GM12878 (cell line): ENCODE results near the gene MRNIP. TPM values are rescaled to one million over a fixed set of nuclear protein-coding genes. Genes with fewer than 3 reads are reported as not detected.

Source experiments
- ATAC-seq: fragments of 200-7000 bp; cut with Tn5 transposase; 3 replicates; pipeline ENCODE4 v1.9.1; 2020; ENCODE audit warnings: mild to moderate bottlenecking, moderate library complexity
- BruUV-seq: library from RNA; stranded (reverse); fragments of 400-500 nt; replicated peaks from 2 replicates; lab custom pipeline; 2021; lab: Mats Ljungman, UMichigan
- CTCF ChIA-PET: fragments of 300-600 bp; sonication (Branson Sonifier 250); formaldehyde crosslinking; extraction: SDS; loops from one replicate; lab custom pipeline; 2021; ENCODE audit warnings: inconsistent platforms; lab: Yijun Ruan, JAX
- POLR2A ChIA-PET: fragments of 350-600 bp; formaldehyde crosslinking; extraction: SDS; loops from one replicate; lab custom pipeline; 2021; ENCODE audit warnings: inconsistent platforms; lab: Charles Lee
- RAD21 ChIA-PET: fragments of 300-600 bp; sonication (Branson Sonifier 250); formaldehyde crosslinking; loops from one replicate; lab custom pipeline; 2023; ENCODE audit warnings: antibody characterized with exemption; ENCODE audit not compliant: unreplicated experiment; lab: Charles Lee
- SMC1A ChIA-PET: fragments of 300-600 bp; sonication (Branson Sonifier 250); formaldehyde crosslinking; loops from one replicate; lab custom pipeline; 2023; ENCODE audit not compliant: unreplicated experiment, uncharacterized antibody; lab: Charles Lee
- DNase-seq: peaks from one replicate; pipeline ENCODE4 v3.0.0-alpha.2; 2011; ENCODE audit warnings: low read depth, low spot score
- FAIRE-seq: peaks from 3 replicates; lab custom pipeline; 2011; peaks lifted over from hg19 to GRCh38; lab: Jason Lieb, UNC
- H2AFZ ChIP-seq: 2 replicates; pipeline ENCODE4 v1.6.0; 2011; ENCODE audit warnings: low read depth, low read length, control low read depth; ENCODE audit not compliant: control insufficient read depth
- H3K27ac ChIP-seq: 2 replicates; pipeline ENCODE4 v1.5.1; 2011; ENCODE audit warnings: control low read depth; ENCODE audit not compliant: control insufficient read depth, insufficient read depth
- H3K27me3 ChIP-seq, 2 experiments: replicated peaks in 1 of 2; 2 replicates each; pipeline versions ENCODE4 v1.6.0 to v1.6.1; 2011; ENCODE audit warnings: low read length in 1 of 2; ENCODE audit not compliant: control insufficient read depth in 2 of 2, insufficient read depth in 2 of 2
- H3K36me3 ChIP-seq, 2 experiments: 2 replicates each; pipeline ENCODE4 v1.5.1; 2011; ENCODE audit warnings: low read length in 1 of 2; ENCODE audit not compliant: control insufficient read depth in 2 of 2, insufficient read depth in 2 of 2
- H3K4me1 ChIP-seq: 2 replicates; pipeline ENCODE4 v1.6.1; 2011; ENCODE audit warnings: mild to moderate bottlenecking, low read length, moderate library complexity, mixed read lengths; ENCODE audit not compliant: control insufficient read depth, insufficient read depth
- H3K4me2 ChIP-seq: 2 replicates; pipeline ENCODE4 v1.6.0; 2011; ENCODE audit warnings: control low read depth; ENCODE audit not compliant: control insufficient read depth, insufficient read depth
- H3K4me3 ChIP-seq: fragments of 200-600 bp; sonication (generic); 2 replicates; pipeline ENCODE4 v1.5.1; 2016
- H3K79me2 ChIP-seq: 2 replicates; pipeline ENCODE4 v1.6.0; 2011; ENCODE audit warnings: low read length; ENCODE audit not compliant: control insufficient read depth, insufficient read depth
- H3K9ac ChIP-seq: 2 replicates; pipeline ENCODE4 v1.8.0; 2011; ENCODE audit warnings: low read length, control low read depth, mixed read lengths; ENCODE audit not compliant: control insufficient read depth, insufficient read depth
- H3K9me3 ChIP-seq: replicated peaks from 3 replicates; pipeline ENCODE4 v1.5.1; 2011; ENCODE audit warnings: mild to moderate bottlenecking, low read length; ENCODE audit not compliant: control insufficient read depth, insufficient read depth
- H4K20me1 ChIP-seq: 2 replicates; pipeline ENCODE4 v1.6.0; 2011; ENCODE audit not compliant: control insufficient read depth, insufficient read depth
- BCL3 ChIP-seq: IDR thresholded peaks from 2 replicates; pipeline ENCODE4 v1.6.1; 2011; ENCODE audit warnings: borderline replicate concordance, low read depth, mild to moderate bottlenecking, moderate library complexity, low read length; ENCODE audit not compliant: insufficient read depth, poor library complexity, severe bottlenecking
- CHD4 ChIP-seq: fragments of 200-600 bp; sonication (generic); IDR thresholded peaks from 2 replicates; pipeline ENCODE4 v1.6.1; 2016; ENCODE audit warnings: mild to moderate bottlenecking
- EGR1 ChIP-seq, 2 experiments: IDR thresholded peaks; 1 replicate in 1 of 2; 2 replicates in 1 of 2; pipeline ENCODE4 v1.6.1; 2011 to 2012; ENCODE audit warnings: low read depth in 2 of 2, low read length in 2 of 2, borderline replicate concordance in 1 of 2, mild to moderate bottlenecking in 1 of 2, moderate library complexity in 1 of 2
- ETV6 ChIP-seq, 2 experiments: fragments of 450-650 bp in 1 of 2; IDR thresholded peaks in 1 of 2; conservative IDR thresholded peaks in 1 of 2; 2 replicates each; pipeline ENCODE4 v1.6.1; 2014; ENCODE audit warnings: antibody characterized with exemption in 1 of 2, borderline replicate concordance in 1 of 2, low read depth in 1 of 2, mild to moderate bottlenecking in 1 of 2, moderate library complexity in 1 of 2
- HDAC6 ChIP-seq: fragments of 200-600 bp; sonication (generic); IDR thresholded peaks from one replicate; pipeline ENCODE4 v1.8.0; 2017; ENCODE audit warnings: antibody characterized with exemption; ENCODE audit not compliant: unreplicated experiment
- HSF1 ChIP-seq: fragments of 150-350 bp; IDR thresholded peaks from 2 replicates; pipeline ENCODE4 v1.6.1; 2014; ENCODE audit warnings: mild to moderate bottlenecking, low read depth, low read length
- POLR2A ChIP-seq: IDR thresholded peaks from 2 replicates; pipeline ENCODE4 v1.6.1; 2011; ENCODE audit warnings: low read depth, mild to moderate bottlenecking, low read length
- RB1 ChIP-seq: fragments of 450-650 bp; formaldehyde crosslinking; IDR thresholded peaks from 2 replicates; pipeline ENCODE4 v1.6.1; 2017; ENCODE audit warnings: mild to moderate bottlenecking, borderline replicate concordance
- REST ChIP-seq: IDR thresholded peaks from 2 replicates; pipeline ENCODE4 v1.6.1; 2012; ENCODE audit warnings: mild to moderate bottlenecking, low read depth, low read length
- ZBTB40 ChIP-seq: fragments of 450-650 bp; IDR thresholded peaks from 2 replicates; pipeline ENCODE4 v1.6.1; 2016; ENCODE audit warnings: mild to moderate bottlenecking, moderate library complexity, borderline replicate concordance
- ZNF217 ChIP-seq: fragments of 450-650 bp; IDR thresholded peaks from 2 replicates; pipeline ENCODE4 v1.6.1; 2017; ENCODE audit warnings: antibody characterized with exemption, mild to moderate bottlenecking
- ZZZ3 ChIP-seq: IDR thresholded peaks from 2 replicates; pipeline ENCODE4 v1.6.1; 2011; ENCODE audit warnings: low read depth; ENCODE audit not compliant: control insufficient read depth, insufficient read length
- WGBS: methylation state at CpG from one replicate; pipeline ENCODE4 v1.1.6; 2016; ENCODE audit warnings: low lambda C conversion rate; ENCODE audit not compliant: insufficient replicate concordance, insufficient coverage; ENCODE audit errors: missing lambda C conversion rate; 5-methylcytosine and 5-hydroxymethylcytosine counted together
- in situ Hi-C: fragments of 300-500 bp; cut with MboI; formaldehyde crosslinking; loops from 9 replicates; pipeline ENCODE4 v1.14.3; 2018; ENCODE audit warnings: mixed read lengths
- intact Hi-C: fragments of 100-400 bp; cut with micrococcal nuclease; formaldehyde crosslinking; loops from one replicate; pipeline ENCODE4 v1.14.2; 2022; ENCODE audit not compliant: unreplicated experiment
- polyA plus RNA-seq, 11 experiments: library from polyadenylated mRNA; depleted of rRNA in 4 of 11; unstranded in 6 of 11; stranded (reverse) in 5 of 11; fragments of >200 nt; fragmentation: Nextera tagmentation in 4 of 11; fragmentation: Illumina TruSeq in 1 of 11; extraction: Ambion mirVana in 4 of 11; extraction: Trizol in 1 of 11; gene quantifications; 1 replicate in 1 of 11; 2 replicates in 10 of 11; pipeline versions ENCODE4 v1.2.1 to v1.2.3, GENCODE V29; 2011 to 2016; ENCODE audit warnings: inconsistent platforms in 2 of 11, missing spikeins in 2 of 11, low read depth in 1 of 11
- total RNA-seq, 4 experiments: library from RNA; depleted of rRNA in 3 of 4; stranded (reverse); fragments of >200 nt in 3 of 4; fragmentation: Illumina TruSeq in 1 of 4; extraction: Trizol in 1 of 4; gene quantifications; 2 replicates each; pipeline versions ENCODE4 v1.2.1 to v1.2.3, GENCODE V29; 2013 to 2021

The MRNIP gene
- total and polyA plus RNA-seq, 10 of the 15 experiments (the other 5 are each of a cell fraction or from before 2014, with no cell fraction given), result 2.4 to 30.4 (median 13.1) TPM

GRCh38 chr5:179887095-179887494, 28.5 kb upstream of the MRNIP start:
- DNase-seq (no peak), ATAC-seq (no peak), FAIRE-seq (no peak)
- ChIA-PET SMC1A (no interaction called here), CTCF (interaction anchor here (1.5 kb wide), 1 partner anchor 85 kb away, joined by 4 read pairs; no protein-coding TSS in a partner anchor), RAD21 (no interaction called here), POLR2A (no interaction called here)
- H3K27ac ChIP-seq, result no peak overlapping the region
- in situ Hi-C loops (no loop called here), intact Hi-C loops (no loop called here)
- no TSS peak for BruUV-seq
- 95% methylated on average over 11 of the region's 11 CpGs for WGBS
- H2AFZ ChIP-seq, result no peak overlapping the region
- no peaks in the 10 kb centered on the region for H4K20me1 ChIP-seq
- H3K4me1 ChIP-seq, result no peaks in the 10 kb centered on the region
- peaks cover 16% of the 10 kb centered on the region for H3K9me3 ChIP-seq
- H3K4me2 ChIP-seq, result no peak overlapping the region
- H3K4me3 ChIP-seq, result no peak overlapping the region
- H3K27me3 ChIP-seq, result no peaks in the 10 kb centered on the region
- TF ChIP-seq CHD4, result no peak
- no peak for TF ChIP-seq ZZZ3
- TF ChIP-seq HSF1, result no peak
- no peak for TF ChIP-seq EGR1 (IDR thresholded peaks at IDR 0.05; ENCODE audit: borderline replicate concordance in 1 of 2, low read depth in 2 of 2, low read length in 2 of 2)
- TF ChIP-seq ETV6 (conservative IDR thresholded peaks at IDR 0.05 in 1 of 2, IDR thresholded peaks at IDR 0.05 in 1 of 2; ENCODE audit: borderline replicate concordance in 1 of 2, low read depth in 1 of 2), result no peak
- no peak for TF ChIP-seq RB1
- TF ChIP-seq HDAC6, result no peak
- no peak for TF ChIP-seq BCL3
- TF ChIP-seq POLR2A, result no peak
- TF ChIP-seq ZNF217, result no peak
- no peak for TF ChIP-seq ZBTB40
- no peak for TF ChIP-seq REST
- no peak overlapping the region for H3K9ac ChIP-seq
- peaks cover 21 to 24% of the 10 kb centered on the region in 2 experiments for H3K36me3 ChIP-seq
- no peaks in the 10 kb centered on the region for H3K79me2 ChIP-seq
